GM19328 (cell line): Measurements from ENCODE around the gene ANTKMT.
"Not testable (repeated sequence)": the region's sequence is repeated elsewhere in the genome, so short reads cannot be mapped to it uniquely, and the experiment has no call there.

ENCODE experiments used
- ATAC-seq: cut with Tn5 transposase; IDR thresholded peaks from one replicate; pipeline ENCODE4 v1.9.1; 2021; ENCODE audit warnings: mild to moderate bottlenecking, moderate library complexity; ENCODE audit not compliant: unreplicated experiment

ANTKMT gene

GRCh38 chr16:740459-740763 lies 19.5 kb downstream of the ANTKMT start:
- ATAC-seq: no peak

GRCh38 chr16:740764-741505 lies 20.0 kb downstream of the ANTKMT start, which contains the start of gene CIAO3:
Gene CIAO3 (minus strand): TSS chr16:740997. CDS start chr16:740985, 12 bp downstream.
- ATAC-seq: peak; percentile 58

- no peak for ATAC-seq
Measured at GRCh38 chr16:741986-742629, 21.2 kb downstream of the ANTKMT start.

GRCh38 chr16:742894-743293 lies 21.9 kb downstream of the ANTKMT start:
- not testable (repeated sequence) for ATAC-seq

GRCh38 chr16:743794-744500 lies 23.0 kb downstream of the ANTKMT start:
- ATAC-seq: no peak

- no peak for ATAC-seq
Measured at GRCh38 chr16:745739-746138, 24.8 kb downstream of the ANTKMT start.

- no peak for ATAC-seq
Measured at GRCh38 chr16:746637-747036, 25.7 kb downstream of the ANTKMT start.

GRCh38 chr16:747978-748746 lies 27.2 kb downstream of the ANTKMT start:
- ATAC-seq: no peak

GRCh38 chr16:749010-749409 lies 28.1 kb downstream of the ANTKMT start:
- no peak for ATAC-seq

- ATAC-seq: no peak
Measured at GRCh38 chr16:750485-750884, 29.5 kb downstream of the ANTKMT start.

GRCh38 chr16:751152-752006 lies 30.4 kb downstream of the ANTKMT start:
- no peak for ATAC-seq

- ATAC-seq: no peak
Measured at GRCh38 chr16:752007-752312, 31.0 kb downstream of the ANTKMT start.

GRCh38 chr16:754121-754607 lies 33.2 kb downstream of the ANTKMT start:
- ATAC-seq: not testable (repeated sequence)

- no peak for ATAC-seq
Measured at GRCh38 chr16:754656-755055, 33.7 kb downstream of the ANTKMT start.

- ATAC-seq: no peak
Measured at GRCh38 chr16:756428-756827, 35.5 kb downstream of the ANTKMT start.

GRCh38 chr16:759110-759910 lies 38.4 kb downstream of the ANTKMT start:
- ATAC-seq: no peak

GRCh38 chr16:760065-760464 lies 39.1 kb downstream of the ANTKMT start:
- ATAC-seq: no peak

GRCh38 chr16:760545-761343 lies 39.8 kb downstream of the ANTKMT start, which contains the start of gene MSLN:
Gene MSLN (plus strand): TSS chr16:760734. CDS start chr16:762681, 1,947 bp downstream.
- no peak for ATAC-seq
